ENCODE data around the gene SLC27A1. TPM values are rescaled to one million over a fixed set of nuclear protein-coding genes. Genes with fewer than 3 reads are reported as not detected.
A peak's percentile ranks its signal among the peaks of the same experiment; 100 is the strongest.

Gene SLC27A1
- total and polyA plus RNA-seq, 9 of the 15 experiments (the other 6 are each of a cell fraction or from before 2014, with no cell fraction given), result 0.06 to 3.0 (median 1.1) TPM

GRCh38 chr19:17511724-17512573 is 41.6 kb downstream of the SLC27A1 start (continued):
- TF ChIP-seq RREB1 (CRISPR knock-in tag; IDR thresholded peaks at IDR 0.05), result no peak
- TF ChIP-seq SAP30 (IDR thresholded peaks at IDR 0.05; ENCODE audit: borderline replicate concordance, insufficient read depth, low read depth, low read length, poor library complexity, severe bottlenecking), result peak; percentile 79
- no peak for TF ChIP-seq PURB (CRISPR knock-in tag; IDR thresholded peaks at IDR 0.05; ENCODE audit: low read depth)
- TF ChIP-seq ARHGAP35 (IDR thresholded peaks at IDR 0.05; ENCODE audit: partially characterized antibody), result no peak
- no peak for TF ChIP-seq RBM25 (IDR thresholded peaks at IDR 0.05; ENCODE audit: low read depth, low read length, severe bottlenecking)
- no peak for TF ChIP-seq HOXB6 (CRISPR knock-in tag; IDR thresholded peaks at IDR 0.05; ENCODE audit: borderline replicate concordance)
- TF ChIP-seq AFF4 (CRISPR knock-in tag; IDR thresholded peaks at IDR 0.05), result peak; percentile 95
- peak; percentile 51; the same call in 1 of the 2 replicates for TF ChIP-seq RNF2 (IDR thresholded peaks at IDR 0.05)
- TF ChIP-seq GMEB1 (CRISPR knock-in tag; IDR thresholded peaks at IDR 0.05), result peak; percentile 81
- TF ChIP-seq ZNF76 (CRISPR knock-in tag; IDR thresholded peaks at IDR 0.05; ENCODE audit: borderline replicate concordance), result peak; percentile 88; the same call in 1 of the 2 replicates
- peak; percentile 2 for TF ChIP-seq ZBTB33 (CRISPR knock-in tag; IDR thresholded peaks at IDR 0.05)
